AG20443 (cell line): ENCODE results near the gene MAML2.
"Not testable (repeated sequence)": the region's sequence is repeated elsewhere in the genome, so short reads cannot be mapped to it uniquely, and the experiment has no call there.

ENCODE experiments used
- DNase-seq: peaks from one replicate; pipeline ENCODE4 v3.0.0; 2012; ENCODE audit warnings: low spot score, mixed read lengths

MAML2 gene

DNA sequence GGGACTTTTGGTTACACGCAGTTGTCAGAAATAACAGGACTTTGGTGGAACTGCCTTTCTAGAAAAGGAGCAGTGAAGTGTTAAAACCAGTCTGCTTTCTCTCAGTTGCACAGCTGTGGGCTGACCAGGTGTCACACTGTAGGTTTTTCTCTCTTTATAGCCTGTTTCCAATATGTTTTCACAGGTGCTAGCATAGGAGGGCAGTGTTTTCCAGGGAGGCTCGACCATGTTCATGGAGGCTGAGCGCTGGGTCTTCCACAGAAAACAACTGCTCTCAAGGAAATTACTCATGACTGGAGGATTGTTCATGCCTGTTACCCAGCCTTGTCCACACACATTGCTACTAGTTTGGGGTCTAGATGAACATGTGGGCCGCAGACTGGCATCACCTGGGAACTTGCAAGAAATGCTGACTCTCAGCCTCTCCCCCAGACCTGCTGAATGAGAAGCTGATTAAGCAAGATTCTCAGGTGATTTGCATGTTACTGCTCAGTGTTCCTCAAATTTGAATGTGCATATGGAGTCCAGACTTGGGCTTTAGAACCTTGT lies 157.7 kb downstream of the MAML2 start:
- no peak for DNase-seq

DNA sequence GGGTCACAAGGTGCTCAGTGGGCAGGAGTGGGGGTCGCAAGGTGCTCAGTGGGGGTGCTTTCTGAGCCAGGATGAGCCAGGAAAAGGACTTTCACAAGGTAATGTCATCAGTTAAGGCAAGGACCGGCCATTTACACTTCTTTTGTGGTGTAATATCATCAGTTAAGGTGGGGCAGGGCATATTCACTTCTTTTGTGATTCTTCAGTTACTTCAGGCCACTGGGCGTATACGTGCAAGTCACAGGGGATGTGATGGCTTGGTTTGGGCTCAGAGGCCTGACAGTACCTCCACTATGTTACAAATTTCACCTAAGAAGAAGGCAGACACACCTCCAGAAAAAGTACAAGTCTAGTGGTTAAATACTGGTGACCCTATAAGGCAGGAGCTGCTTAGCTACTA lies 162.1 kb downstream of the MAML2 start:
- DNase-seq, result not testable (repeated sequence)

DNA sequence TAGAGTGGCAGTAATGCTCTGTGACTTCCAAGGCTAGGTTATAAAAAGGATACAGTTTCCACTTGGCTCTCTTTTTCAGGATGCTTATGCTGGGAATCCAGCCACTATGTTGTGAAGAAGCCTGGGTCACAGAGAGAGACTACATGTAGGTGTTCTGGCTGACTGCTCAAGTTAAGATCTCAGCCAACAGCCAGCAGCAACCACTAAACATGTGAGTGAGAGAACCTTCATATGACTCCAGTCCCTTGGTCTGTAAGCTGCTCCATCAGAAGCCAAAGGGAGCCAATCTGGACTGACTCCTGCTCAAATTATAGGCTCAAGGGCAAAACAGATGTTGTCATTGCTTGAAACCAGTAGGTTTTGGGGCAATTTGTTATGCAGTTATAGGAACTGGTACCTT lies 162.7 kb downstream of the MAML2 start:
- DNase-seq, result no peak

DNA sequence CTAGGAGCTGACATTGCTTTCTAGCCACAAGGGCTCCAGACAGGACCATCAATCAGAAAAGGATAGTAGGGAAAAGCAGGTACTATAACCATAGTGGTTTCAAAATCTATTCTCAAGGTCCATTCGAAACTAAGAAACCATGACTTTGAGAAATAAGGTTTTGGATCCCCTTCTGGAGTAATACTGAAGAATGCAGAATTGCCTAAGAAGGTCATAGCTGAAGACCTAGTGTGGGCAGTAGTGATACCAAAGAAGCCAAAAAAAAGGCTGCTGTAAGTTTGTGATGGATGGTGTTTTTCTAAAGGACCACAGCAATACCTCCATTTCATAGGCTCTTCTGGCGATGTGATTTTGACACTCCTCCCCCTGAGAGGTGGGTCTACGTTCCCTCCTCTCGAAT lies 163.1 kb downstream of the MAML2 start:
- no peak for DNase-seq

DNA sequence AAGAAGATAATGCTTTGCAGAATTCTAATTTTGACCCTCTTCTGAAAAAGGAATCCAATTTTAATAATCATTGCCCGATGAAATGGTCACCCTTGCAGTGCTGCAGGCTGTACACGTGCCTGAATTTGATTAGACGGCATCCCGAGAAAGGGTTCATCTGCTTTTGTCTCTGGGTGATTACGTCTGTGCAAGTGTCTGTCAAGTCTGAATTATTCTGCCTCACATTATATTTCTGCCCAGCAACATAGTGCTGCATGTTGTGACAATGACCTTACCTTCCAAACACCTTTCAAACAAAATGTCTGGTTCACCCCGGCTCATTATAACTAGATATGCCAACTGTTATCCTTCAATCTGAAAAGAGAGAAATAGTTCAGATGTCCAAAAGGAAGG lies 164.1 kb downstream of the MAML2 start:
- no peak for DNase-seq

DNA sequence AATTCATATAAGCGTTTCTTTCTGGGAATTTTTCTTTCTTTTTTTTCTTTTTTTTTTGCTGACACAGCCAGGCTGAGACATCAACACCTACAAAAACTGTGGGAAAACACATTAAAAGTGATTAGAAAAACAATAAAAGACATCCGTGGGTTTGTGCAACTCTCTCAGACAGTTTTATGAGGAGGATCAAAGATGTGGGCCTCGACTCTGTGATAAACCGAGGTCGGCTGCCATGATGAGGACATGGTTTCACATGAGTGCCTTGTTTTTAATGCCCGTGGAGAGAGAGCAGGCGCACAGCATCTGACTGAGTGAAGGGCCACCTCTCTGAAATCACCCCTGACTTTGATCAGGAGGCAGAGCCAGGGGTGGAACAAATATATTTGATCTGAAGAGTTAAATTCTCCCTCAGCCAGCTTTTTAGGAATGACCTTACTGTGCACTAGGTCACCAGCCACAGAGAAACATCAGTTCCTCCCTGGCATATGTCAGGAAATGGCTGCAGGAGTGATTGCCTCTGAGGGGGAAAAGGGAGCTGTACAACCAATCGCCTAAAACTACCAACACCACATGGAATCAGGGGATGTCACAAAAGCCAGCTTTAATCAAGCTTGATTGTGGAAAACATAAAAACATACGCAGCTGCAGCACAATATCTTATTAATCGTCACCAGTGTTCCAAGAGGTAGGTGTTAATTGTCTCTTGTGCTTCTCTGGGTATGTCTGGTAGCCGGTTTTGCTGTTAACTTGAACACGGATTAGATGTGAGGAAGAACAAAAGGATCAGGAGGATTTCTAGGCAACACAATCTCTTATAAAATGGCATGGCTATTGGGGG lies 164.7 kb downstream of the MAML2 start:
- no peak for DNase-seq

DNA sequence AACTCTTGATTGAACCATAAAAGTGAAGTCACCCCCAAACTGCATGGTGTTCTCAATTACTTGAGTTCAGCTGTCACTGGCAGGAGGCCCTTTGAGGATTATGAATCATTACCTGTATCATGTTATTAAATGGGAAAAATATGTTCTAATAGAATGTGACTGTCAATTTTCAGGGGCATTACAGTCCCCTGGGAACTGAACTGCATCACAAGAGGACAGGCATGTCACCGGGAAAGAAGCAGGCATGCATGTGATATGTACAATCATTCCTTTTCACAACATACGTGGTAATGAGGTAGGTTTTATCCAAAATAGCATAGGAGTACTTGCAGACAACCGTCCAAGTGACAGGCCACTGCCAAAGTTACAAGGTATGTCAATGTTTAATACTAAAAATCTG lies 165.8 kb downstream of the MAML2 start:
- no peak for DNase-seq

DNA sequence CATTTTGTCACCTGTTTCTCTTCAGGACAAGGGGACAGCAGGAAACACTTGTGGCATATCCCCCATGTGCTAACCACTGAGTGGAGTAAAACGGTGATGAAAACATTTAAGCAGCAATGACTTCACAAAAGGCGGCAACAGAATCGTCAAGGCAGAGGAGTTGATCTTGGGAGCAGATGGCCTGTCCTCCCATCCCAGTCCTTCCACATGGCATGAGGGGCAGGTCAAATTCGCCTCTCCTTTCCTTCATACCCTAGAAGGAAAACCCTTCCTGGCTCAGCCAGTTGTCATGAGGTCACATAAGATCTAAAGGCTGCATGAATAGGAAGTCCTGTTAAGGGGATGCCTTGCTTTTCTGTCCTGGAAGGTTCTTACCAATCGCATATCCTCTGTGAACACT lies 169.1 kb downstream of the MAML2 start:
- DNase-seq, result no peak

DNA sequence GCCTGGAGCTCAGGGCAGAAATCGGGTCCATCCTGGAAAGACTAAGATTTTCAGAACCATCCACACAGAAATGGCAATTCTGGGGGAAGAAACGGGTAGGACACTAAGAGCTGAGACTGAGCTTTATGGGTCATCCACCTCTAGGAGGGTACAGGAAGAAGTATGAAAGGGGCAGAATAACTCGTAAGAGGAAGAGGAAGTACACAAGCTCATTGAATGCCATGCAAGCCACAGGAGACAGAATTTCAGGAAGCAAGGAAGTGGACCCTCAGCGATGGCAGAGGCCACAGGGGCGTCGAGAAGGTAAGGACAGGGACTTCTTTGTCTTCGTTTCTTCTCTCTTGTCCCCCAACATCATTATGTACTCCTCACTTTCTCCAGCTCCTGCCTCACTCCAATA lies 169.6 kb downstream of the MAML2 start:
- DNase-seq, result no peak

DNA sequence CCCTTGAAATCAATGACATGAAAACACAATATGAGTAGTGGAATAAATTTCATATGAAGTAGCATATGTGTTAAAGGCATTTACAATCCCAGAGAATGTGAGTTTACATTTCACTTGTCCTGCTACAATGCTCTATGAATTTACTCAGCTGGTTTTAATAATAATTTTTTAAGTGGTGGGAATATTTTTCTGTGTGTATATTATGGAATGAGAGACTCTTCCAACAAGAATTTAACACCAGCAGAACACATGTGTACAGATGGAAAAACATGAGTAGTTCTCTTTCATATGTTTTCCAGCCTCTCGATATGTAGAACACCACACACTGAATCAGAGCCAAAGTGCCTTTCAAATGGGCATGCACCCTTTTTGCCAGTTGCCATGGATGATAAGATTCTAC lies 170.4 kb downstream of the MAML2 start:
- no peak for DNase-seq

DNA sequence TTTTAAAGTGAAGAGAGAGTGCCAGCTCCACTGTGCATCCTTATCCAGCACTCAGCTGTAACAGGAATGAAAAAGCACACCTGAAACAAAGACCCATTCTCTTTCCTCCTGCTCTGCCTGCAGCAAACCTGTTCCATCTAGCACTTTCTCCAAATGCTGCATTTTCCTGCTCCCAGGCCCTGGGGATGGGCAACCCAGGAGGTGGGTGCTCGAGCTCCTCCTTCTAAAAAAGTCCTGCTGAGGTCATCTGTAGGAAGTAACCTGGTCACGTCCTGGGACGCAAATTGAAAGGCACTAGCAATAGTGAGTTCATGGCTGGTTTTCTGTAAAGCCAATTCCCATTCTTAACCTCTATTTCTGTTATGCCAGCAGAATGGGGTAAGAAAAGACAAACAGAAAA lies 173.7 kb downstream of the MAML2 start:
- no peak for DNase-seq

DNA sequence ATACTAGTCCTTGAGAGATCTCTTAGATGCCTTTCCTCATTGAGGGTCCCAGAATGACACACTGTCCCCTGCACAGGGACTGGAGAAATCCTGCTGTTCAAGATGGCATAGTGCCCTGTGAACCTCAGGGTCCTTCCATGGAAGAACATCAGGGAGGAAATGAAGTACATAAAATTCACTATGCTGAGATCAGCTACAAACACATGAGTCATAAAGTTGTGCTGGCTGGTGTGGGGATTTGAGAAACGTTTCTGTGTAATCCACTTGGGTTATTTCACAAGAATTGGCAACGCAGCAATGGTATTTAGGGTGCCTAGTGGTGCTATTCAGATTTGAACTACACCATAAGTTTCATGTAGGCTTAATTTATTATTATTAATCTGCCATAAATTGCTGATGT lies 174.4 kb downstream of the MAML2 start:
- DNase-seq, result peak; percentile 83

DNA sequence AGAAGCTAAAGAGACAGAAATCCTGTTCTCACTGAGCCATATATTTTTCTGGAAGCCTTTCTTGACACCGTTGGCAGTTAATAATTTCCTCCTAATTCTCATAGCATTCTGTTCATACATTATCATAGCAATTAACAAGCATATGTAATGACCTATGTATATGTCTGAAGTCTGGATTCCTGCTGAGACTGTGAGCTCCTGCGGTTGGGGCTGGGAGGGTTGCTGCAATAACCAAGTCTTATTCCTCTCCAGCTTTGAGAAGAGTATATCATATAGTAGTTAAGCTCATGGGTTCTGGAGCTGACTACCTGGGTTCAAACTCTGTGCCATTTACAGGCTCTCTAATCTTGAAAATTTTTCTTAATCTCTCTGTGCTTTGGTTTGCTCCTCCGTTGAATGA lies 175.2 kb downstream of the MAML2 start:
- no peak for DNase-seq

DNA sequence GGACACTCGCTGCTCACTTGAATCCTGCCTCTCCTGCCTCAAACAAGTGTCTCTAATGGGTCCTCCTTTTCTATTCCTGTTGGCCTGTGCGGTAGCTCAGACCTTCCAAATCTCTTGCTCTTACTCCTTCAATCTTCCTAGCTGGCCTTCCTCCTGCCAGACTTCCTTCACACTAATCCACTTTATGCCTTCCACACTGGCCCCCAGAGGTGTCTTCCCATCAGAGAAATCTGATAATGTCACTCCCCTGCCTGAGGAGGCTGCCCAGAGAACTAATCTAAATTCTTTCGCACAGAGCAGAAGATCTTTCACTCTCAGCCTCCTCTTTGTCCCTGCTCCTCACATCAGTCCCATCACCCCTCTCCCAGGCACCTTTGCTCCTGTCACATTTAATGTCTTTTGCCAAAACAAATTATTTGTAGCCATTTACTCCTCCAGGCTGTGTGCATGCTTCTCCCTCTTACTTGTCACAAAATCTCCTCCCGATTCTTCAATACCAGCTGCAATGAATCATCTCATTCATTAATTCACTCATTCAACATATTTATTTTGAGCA lies 175.7 kb downstream of the MAML2 start:
- no peak for DNase-seq

DNA sequence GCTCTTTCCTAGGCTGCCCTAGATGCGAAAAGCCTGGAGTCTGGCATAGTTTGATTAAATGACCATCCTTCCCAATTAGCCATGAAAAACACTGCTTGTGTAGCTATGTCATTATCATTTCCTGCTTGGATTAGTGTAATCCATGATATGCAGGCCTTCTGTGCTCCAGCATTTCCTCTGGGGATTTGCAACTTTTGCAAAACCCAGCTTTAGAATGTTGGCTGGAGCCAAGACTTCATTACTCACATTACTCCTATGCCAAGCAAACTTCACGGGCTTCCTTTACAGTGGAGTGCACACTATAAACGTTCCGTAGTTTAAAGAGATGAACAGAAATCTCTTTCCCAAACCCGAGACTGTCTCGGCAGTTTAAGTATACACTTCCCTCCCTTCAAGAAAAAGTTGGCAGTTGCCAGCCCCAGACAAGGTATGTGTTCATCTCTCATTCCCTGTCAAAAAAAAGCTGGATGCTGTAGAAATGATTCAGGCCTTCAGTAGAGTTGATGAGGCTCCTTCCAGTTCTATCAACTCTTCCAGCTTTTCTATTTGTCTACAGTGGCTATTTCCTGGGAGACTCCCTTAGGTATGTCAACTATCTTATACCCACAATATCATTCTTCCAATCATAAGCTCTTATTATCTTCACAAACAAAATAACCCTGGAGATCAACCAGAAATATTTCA lies 180.0 kb downstream of the MAML2 start:
- DNase-seq, result peak; percentile 80

DNA sequence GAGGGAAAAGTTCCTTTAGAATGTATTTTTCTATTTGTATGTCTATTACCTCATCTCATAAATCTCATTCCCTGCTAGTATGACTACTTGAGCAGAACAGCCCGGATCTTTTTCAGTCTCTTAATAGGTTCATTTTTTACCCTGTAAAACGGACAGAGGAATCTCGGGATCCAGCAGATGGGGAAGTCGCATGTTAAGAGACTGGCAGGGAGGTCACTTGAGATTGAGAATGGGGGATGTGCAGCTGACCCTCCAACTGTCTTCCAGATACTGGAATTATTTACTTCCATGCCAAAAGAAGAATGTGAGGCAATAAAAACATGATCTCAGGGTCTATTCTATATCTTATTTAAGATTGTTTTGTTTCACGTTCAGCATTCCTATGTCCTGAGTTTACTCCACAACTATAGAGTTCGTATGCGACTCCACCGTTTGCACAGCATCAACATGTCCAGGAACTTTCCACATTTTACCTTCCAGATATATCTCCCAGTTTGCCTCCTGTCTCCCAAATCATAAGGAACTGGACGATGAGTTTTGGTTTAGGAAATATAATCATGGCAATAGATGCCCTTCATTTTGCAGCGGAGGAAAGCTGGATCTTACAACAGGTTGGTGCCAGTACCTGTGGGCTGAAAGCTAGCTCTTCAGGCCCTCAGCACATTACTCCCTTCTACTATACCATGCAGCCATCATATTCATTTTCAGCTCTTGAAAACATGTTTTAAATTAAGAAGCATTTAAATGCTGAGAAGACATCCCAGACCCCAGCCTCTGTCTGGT lies 181.5 kb downstream of the MAML2 start:
- peak; percentile 33 for DNase-seq

DNA sequence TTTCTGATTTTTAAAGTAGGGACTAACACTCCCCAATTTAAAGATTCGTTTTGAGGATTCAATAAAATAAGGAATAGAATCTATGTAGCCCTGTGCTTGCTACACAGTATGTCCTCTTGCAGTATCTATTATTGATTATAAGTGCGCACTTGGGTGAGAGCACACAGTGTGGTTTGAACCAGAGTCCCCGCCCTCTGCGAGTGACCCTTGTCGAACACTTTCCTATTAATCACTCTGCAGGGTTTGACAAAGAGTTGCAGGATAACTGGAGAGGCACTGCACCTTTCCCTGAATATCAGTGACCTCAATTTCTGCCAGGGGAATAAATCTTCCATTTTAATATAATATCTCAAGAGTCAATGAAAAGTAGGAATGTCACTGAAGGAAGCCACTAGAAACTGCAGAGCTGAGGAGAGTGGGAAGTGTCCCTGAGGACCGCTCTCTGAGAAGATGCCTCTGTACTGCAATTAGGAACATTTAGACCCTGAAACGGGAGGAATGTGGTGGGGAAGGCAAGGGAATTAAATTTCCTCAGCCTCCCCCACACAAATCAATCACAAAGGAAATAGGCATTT lies 182.2 kb downstream of the MAML2 start:
- DNase-seq, result no peak

DNA sequence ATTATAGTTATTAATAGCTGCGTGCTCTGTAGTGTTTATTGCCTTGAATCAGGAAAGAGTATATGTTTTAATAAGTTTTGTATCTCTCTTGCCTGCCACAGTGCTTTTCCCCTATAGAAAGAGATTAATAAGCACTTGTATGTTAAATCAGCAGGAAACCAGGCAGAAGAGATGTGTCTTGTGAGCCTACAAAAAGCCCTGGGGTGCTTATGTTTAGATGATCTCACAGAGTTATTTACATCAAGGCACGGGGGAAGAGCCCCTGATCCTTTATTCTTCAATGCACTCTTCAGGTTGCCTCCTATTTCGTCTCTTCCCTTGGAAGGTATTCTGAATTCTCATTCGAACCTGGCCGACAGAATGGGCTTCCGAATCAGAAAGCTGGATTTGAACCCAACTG lies 183.0 kb downstream of the MAML2 start:
- DNase-seq, result no peak

DNA sequence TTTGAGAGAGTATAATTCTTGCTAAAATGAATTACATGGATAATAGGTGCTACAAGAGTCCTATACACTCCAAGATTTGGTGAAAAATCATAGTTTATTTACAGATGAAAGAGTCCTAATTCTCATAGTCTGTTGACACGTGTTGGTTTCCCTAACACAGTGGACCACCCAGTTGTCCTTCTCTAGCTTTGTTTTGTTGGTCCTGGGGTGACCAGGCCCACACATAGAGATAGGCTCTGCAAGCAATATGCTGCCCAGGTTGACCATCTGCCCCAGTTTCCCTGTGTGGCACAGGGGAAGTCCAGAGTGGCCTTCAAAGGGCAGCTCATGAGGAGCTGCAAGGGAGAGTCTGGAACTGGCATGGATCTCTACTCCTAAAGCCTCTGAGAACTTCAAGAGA lies 184.9 kb downstream of the MAML2 start:
- DNase-seq, result no peak

DNA sequence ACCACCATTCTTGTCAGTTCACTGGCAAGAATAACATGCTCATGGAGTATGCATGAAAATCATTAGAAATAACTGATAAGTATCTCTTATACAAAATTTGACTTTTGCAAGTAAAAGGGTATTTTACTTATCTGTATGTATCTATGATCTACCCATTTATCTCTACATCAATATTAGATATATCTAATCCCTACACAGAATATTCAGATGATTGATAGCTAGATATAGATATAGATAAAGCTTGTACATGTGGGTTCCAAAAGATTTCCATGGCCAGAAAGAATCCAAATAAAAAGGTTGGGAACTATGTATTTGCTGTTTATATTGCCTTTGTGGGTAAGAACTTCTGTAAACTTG lies 185.5 kb downstream of the MAML2 start:
- no peak for DNase-seq

DNA sequence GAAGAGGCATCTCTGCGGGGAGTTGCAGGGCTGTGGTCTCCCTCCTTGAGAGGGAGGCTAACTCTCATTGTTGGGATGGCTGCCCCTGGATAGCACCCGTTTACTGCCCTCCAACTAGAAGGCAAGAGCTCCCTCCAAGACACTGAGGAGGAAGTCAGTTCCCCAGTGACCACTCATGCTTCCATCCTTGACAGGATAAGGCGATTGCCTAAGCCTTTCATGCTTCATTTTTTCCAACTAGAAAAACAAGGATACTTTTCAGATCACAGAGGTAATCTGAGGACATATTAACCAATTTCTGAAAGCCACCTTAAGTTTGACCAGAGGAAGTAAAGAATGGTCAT lies 186.6 kb downstream of the MAML2 start:
- DNase-seq, result no peak
